Measurements from ENCODE around the gene GALR2.

Gene GALR2

GRCh38 chr17:76086384-76086783, 11.8 kb downstream of the GALR2 start:
- no peaks in the 10 kb centered on the region for H3K27me3 ChIP-seq
- H3K27ac ChIP-seq: no peak overlapping the region
- no peak for TF ChIP-seq Cebpa-rat (IDR thresholded peaks at IDR 0.05)
- no peaks in the 10 kb centered on the region for H4K20me1 ChIP-seq
- H3K9ac ChIP-seq: no peak overlapping the region
- no peak overlapping the region for H3K4me3 ChIP-seq
- H3K36me3 ChIP-seq: peaks cover 97% of the 10 kb centered on the region
- peaks cover 2% of the 10 kb centered on the region for H3K4me1 ChIP-seq
- H3K4me2 ChIP-seq: no peak overlapping the region
- H3K9me3 ChIP-seq: no peaks in the 10 kb centered on the region

- no peaks in the 10 kb centered on the region for H3K9me3 ChIP-seq
- peaks cover 4% of the 10 kb centered on the region; the same call in 1 of the 2 replicates for H4K20me1 ChIP-seq
- H3K27ac ChIP-seq: no peak overlapping the region
- no peak overlapping the region for H3K4me3 ChIP-seq
- H3K4me1 ChIP-seq: peaks cover 14% of the 10 kb centered on the region
- TF ChIP-seq Cebpa-rat (IDR thresholded peaks at IDR 0.05): no peak
- H3K36me3 ChIP-seq: peaks cover 98% of the 10 kb centered on the region
- H3K4me2 ChIP-seq: no peak overlapping the region
- H3K27me3 ChIP-seq: no peaks in the 10 kb centered on the region
- H3K9ac ChIP-seq: no peak overlapping the region
Observed at GRCh38 chr17:76087531-76087930, 12.9 kb downstream of the GALR2 start.

GRCh38 chr17:76088041-76088867, 13.7 kb downstream of the GALR2 start:
- Histone ChIP-seq H3K4me3 (no peak overlapping the region), H3K4me2 (no peak overlapping the region), H4K20me1 (peaks cover 11% of the 10 kb centered on the region), H3K27me3 (no peaks in the 10 kb centered on the region), H3K4me1 (peaks cover 21% of the 10 kb centered on the region), H3K9ac (no peak overlapping the region), H3K27ac (no peak overlapping the region), H3K36me3 (peaks cover 98% of the 10 kb centered on the region), H3K9me3 (no peaks in the 10 kb centered on the region)
- no peak for TF ChIP-seq Cebpa-rat (IDR thresholded peaks at IDR 0.05)

- Histone ChIP-seq H3K9ac (no peak overlapping the region), H3K4me3 (no peak overlapping the region), H3K27ac (no peak overlapping the region), H4K20me1 (peaks cover 16% of the 10 kb centered on the region), H3K4me1 (peaks cover 29% of the 10 kb centered on the region), H3K36me3 (peaks cover 98% of the 10 kb centered on the region), H3K27me3 (no peaks in the 10 kb centered on the region), H3K4me2 (no peak overlapping the region), H3K9me3 (no peaks in the 10 kb centered on the region)
- no peak for TF ChIP-seq Cebpa-rat (IDR thresholded peaks at IDR 0.05)
Observed at GRCh38 chr17:76088868-76089576, 14.4 kb downstream of the GALR2 start.

GRCh38 chr17:76089680-76090516, 15.3 kb downstream of the GALR2 start:
- Histone ChIP-seq H3K4me2 (no peak overlapping the region), H3K27ac (no peak overlapping the region), H3K36me3 (peaks cover 98% of the 10 kb centered on the region), H3K9ac (no peak overlapping the region), H3K9me3 (no peaks in the 10 kb centered on the region), H3K4me3 (no peak overlapping the region), H3K27me3 (no peaks in the 10 kb centered on the region), H3K4me1 (peaks cover 33% of the 10 kb centered on the region), H4K20me1 (peaks cover 16% of the 10 kb centered on the region)
- no peak for TF ChIP-seq Cebpa-rat (IDR thresholded peaks at IDR 0.05)

- peak overlapping the region; percentile 60; the same call in 1 of the 2 replicates for H3K27ac ChIP-seq
Observed at GRCh38 chr17:76090517-76091129, 16.0 kb downstream of the GALR2 start.

GRCh38 chr17:76091526-76092286, 17.1 kb downstream of the GALR2 start:
- H3K9me3 ChIP-seq: no peaks in the 10 kb centered on the region
- H3K4me3 ChIP-seq: no peak overlapping the region
- peak overlapping the region; percentile 72 for H3K4me2 ChIP-seq
- H3K9ac ChIP-seq: no peak overlapping the region
- H3K27me3 ChIP-seq: no peaks in the 10 kb centered on the region
- no peak for TF ChIP-seq Cebpa-rat (IDR thresholded peaks at IDR 0.05)
- H4K20me1 ChIP-seq: peaks cover 16% of the 10 kb centered on the region
- H3K27ac ChIP-seq: peak overlapping the region; percentile 60
- peaks cover 98% of the 10 kb centered on the region for H3K36me3 ChIP-seq
- peaks cover 33% of the 10 kb centered on the region for H3K4me1 ChIP-seq

More at GRCh38 chr17:76090517-76091129, 16.0 kb downstream of the GALR2 start:
- peaks cover 16% of the 10 kb centered on the region for H4K20me1 ChIP-seq
- peaks cover 33% of the 10 kb centered on the region for H3K4me1 ChIP-seq
- H3K4me2 ChIP-seq: no peak overlapping the region
- no peak overlapping the region for H3K4me3 ChIP-seq
- no peaks in the 10 kb centered on the region for H3K9me3 ChIP-seq
- H3K36me3 ChIP-seq: peaks cover 98% of the 10 kb centered on the region
- TF ChIP-seq Cebpa-rat (IDR thresholded peaks at IDR 0.05): no peak
- no peak overlapping the region for H3K9ac ChIP-seq
- no peaks in the 10 kb centered on the region for H3K27me3 ChIP-seq

GRCh38 chr17:76092526-76093413, 18.2 kb downstream of the GALR2 start:
- H3K9ac ChIP-seq: no peak overlapping the region
- no peak overlapping the region for H3K4me3 ChIP-seq
- H3K4me2 ChIP-seq: peak overlapping the region; percentile 72
- H3K27ac ChIP-seq: peak overlapping the region; percentile 60; the same call in 1 of the 2 replicates
- TF ChIP-seq Cebpa-rat (IDR thresholded peaks at IDR 0.05): no peak
- H3K4me1 ChIP-seq: peaks cover 33% of the 10 kb centered on the region
- no peaks in the 10 kb centered on the region for H3K9me3 ChIP-seq
- H3K36me3 ChIP-seq: peaks cover 98% of the 10 kb centered on the region
- H3K27me3 ChIP-seq: no peaks in the 10 kb centered on the region
- peaks cover 16% of the 10 kb centered on the region for H4K20me1 ChIP-seq

Measured in BLaER1 (cell line).